GM21786 (cell line): ENCODE measurements around the gene ISM1.

Source experiments
- ATAC-seq: cut with Tn5 transposase; IDR thresholded peaks from one replicate; pipeline ENCODE4 v1.9.1; 2021; ENCODE audit not compliant: unreplicated experiment

ISM1 gene

GRCh38 chr20:13302647-13303450, 81.8 kb downstream of the ISM1 start:
- peak; percentile 84 for ATAC-seq

GRCh38 chr20:13305284-13305683, 84.2 kb downstream of the ISM1 start:
- ATAC-seq: no peak

DNA sequence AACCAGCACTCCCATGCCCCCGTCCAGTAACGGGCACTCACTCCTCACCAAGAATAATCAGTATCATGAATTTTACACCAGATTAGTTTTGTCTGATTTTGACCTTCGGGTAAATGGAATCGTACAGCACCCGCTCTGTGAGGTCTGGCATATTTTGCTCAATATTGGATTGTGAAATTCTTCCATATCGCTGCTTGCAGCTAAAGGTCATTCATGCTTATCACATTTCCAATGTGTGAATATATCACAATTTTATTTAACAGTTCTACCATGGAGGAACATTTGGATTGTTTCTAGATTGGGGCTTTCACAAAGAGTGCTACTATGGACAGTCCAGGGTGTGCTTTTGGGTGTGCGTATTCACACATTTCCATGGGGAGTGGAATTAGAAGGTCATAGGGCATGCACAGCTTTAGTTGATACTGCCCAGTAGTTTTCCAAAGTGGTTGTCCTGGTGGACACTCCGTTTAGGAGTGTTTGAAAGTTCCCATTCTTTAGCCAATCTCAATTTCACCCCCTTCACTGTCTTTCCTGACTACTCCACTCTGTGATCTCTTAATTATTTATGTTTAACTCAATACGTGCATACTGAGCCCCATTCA, 86.6 kb downstream of the ISM1 start:
- no peak for ATAC-seq

- ATAC-seq: no peak
Observed at GRCh38 chr20:13312300-13312699, 91.2 kb downstream of the ISM1 start.

DNA sequence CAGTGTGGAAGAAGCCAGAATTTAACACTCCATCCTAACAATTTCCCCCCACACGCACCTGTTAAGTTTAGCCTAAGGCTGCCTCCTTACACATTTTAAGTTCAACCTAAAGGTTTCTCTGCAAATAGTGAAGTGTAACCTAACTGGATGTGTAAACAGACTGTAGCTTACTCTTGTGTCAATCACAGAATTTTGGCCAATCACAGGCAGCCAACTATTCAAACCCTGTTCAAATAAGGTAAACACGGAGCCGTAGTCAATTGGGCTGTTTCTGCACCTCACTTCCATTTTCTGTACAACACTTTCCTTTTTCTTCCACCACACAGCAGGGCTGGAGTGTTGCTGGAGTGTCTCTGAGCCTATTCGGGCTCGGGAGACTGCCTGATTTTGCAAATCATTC, 92.1 kb downstream of the ISM1 start:
- no peak for ATAC-seq

- ATAC-seq: no peak
Observed at GRCh38 chr20:13317439-13317838, 96.4 kb downstream of the ISM1 start.

- ATAC-seq: no peak
Observed at GRCh38 chr20:13318871-13319521, 97.9 kb downstream of the ISM1 start.

DNA sequence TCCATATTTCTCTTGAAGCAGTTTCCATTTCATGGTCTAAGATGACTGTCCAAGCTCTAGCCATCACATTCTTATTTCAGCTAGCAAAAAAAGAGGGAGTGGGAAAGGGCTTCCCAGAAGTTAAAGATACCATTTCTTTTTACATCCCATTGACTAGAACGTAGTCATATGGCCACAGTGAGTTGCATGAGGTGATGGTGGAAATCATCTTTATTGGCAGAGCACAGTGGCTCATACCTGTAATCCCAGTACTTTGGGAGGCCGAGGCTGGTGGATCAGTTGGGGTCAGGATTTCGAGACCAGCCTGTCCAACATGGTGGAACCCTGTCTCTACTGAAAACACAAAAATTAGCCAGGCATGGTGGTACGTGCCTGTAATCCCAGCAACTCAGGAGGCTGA, 99.6 kb downstream of the ISM1 start:
- no peak for ATAC-seq

DNA sequence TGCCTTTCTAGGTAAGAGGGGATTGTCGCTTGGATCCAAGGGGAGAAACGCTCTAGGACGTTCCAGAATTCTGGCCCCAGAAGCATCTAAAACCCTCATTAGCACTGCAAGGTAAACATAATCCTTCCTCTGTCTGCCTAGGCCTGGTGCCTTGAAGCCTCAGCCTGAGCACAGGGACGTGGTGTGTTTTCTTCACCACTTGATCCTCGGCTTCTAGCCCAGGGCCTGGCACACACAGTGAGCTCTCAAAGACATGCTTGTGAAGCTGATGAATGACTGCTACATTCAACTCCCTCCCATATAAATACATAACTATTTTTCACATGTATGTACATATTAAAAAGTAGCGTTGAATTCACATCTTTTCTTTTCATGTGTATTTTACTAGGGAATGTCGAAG, 100.3 kb downstream of the ISM1 start:
- no peak for ATAC-seq

GRCh38 chr20:13322198-13322597, 101.1 kb downstream of the ISM1 start:
- ATAC-seq: no peak

DNA sequence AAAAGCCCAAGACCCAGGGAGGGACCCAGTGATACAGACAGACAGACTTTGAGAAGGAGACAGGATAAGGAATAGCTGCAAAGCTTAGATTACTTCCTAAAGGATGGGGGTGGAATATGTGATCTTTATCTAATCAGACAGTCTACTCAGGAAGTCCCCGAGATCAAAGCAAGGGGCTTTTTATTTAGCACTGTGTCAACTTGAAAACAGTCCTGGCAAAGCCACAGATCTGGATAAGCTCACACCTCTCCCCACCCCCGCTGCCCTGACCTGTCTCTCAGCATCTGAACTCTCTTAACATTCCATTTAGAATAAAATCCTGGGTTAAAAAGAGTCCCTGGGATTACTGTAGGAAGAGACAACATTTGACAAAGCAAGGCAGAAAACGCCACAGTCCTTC, 101.5 kb downstream of the ISM1 start:
- no peak for ATAC-seq

DNA sequence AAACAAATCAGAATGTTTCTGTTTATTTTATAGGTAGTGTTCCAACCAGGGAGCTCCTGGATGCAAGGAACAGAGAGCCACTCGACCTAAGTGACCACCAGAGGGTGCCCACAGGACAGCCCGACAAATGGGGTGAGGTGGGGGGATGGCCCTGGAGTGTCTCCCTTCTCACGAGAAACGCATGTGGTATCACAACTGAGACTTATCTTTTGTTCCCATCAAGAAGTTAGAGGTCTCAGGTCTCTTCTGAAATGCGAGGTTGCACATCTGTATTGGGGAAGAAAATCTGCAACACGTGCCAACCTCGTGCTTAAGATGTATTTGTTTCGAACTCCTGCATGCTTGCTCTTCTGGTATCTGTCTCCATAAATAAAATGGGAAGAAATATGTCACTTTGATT, 104.0 kb downstream of the ISM1 start:
- no peak for ATAC-seq

GRCh38 chr20:13325796-13326340, 104.8 kb downstream of the ISM1 start:
- ATAC-seq: no peak

DNA sequence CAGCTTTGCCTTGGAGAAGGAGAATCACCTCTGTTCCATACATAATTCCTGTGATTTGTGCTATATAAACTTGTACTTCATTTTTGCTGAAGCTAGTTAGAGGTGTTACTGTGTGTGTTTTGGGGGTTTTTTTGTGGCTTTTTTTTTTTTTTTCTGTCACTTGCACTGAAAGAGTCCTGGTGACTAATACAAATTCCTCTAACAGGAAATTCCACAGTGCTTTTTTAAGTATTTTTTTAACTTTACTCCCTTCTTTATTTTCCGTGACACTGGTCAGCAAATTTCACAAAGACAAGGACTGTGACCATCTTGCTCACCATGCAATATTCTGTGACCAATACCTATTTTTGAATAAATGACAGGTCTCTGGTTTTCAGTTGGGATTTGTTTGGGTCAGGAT, 110.5 kb downstream of the ISM1 start:
- no peak for ATAC-seq

- no peak for ATAC-seq
Observed at GRCh38 chr20:13333036-13333435, 112.0 kb downstream of the ISM1 start.

DNA sequence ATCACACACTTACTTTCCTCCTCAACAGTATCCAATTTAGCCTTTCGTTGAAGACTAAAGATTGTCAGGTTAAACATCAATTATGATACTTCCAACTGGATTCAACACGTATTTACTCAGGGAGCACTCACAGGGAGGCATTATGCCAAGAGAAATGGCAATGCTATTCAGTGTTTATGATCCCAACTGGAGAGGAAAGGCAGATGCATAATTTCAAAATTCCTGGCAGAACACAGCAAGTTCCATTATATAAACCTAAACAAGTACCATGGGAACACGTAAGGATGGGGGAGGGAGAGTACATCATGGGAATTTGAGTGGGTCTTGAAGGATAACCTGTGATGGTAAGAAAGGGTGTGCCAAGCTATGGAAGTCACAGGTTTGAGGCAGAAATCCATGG, 112.7 kb downstream of the ISM1 start:
- no peak for ATAC-seq

GRCh38 chr20:13336308-13337089, 115.4 kb downstream of the ISM1 start:
- peak; percentile 62 for ATAC-seq

GRCh38 chr20:13337090-13337784, 116.2 kb downstream of the ISM1 start:
- ATAC-seq: no peak

DNA sequence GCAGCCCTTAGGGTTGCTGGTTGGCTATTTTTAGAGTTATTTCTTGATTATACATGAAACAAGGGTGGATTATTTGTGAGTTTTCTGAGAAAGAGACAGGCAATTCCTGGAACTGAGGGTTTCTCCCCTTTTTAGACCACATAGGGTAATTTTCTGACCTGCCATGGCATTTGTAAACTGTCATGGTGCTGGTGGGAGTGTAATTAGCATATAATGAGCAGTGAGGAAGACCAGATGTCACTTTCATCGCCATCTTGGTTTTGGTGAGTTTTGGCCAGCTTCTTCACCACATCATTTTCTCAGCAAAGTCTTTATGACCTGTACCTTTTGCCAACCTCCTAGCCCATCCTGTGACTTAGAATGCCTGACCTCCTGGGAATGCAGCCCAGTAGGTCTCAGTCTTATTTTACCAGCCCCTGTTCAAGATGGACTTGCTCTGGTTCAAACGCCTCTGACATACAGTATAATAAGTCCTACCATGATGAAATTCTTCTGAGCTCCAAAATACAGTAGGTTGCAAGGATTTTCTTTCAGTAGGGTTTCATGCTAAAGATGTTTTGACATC, 117.1 kb downstream of the ISM1 start:
- ATAC-seq: no peak

DNA sequence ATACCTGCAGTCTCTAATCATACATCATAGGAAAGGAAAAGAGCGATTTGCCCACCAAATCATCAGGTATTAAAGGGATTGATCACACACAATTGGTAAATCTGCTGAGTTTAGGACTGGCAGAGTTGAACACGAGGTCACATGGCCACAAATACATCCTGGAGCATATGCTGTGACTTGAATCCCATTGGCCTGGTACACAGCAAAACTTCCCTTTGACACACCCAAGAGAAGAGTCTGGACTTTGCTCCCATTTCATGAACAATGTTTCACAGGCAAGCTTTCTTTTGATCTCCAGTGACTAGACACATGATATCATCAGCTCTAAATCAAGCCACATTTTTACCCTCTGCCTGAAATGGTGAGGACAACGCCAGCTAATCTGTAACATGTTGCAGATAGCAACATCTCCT, 117.9 kb downstream of the ISM1 start:
- no peak for ATAC-seq
